Right ventricle myocardium superior (tissue), 1 donor: ENCODE data around the gene CEP295NL. TPM values are rescaled to one million over a fixed set of nuclear protein-coding genes. Genes with fewer than 3 reads are reported as not detected.
"Not testable (repeated sequence)": the region's sequence is repeated elsewhere in the genome, so short reads cannot be mapped to it uniquely, and the experiment has no call there.

Source experiments
- ATAC-seq: fragments of 200-7000 bp; cut with Tn5 transposase; one replicate; pipeline ENCODE4 v1.9.1; 2020; ENCODE audit warnings: mild to moderate bottlenecking; ENCODE audit not compliant: poor library complexity
- DNase-seq: peaks from one replicate; pipeline ENCODE4 v3.0.0-alpha.2; 2020
- intact Hi-C: fragments of 100-400 bp; cut with DNase I; formaldehyde crosslinking; loops from one replicate; pipeline ENCODE4 v1.11.2; 2022
- total RNA-seq: library from RNA; stranded (reverse); fragmentation: NEBNext Ultra II Directional; extraction: Animal tissue kit (Norgen Biotek cat#: 25700); gene quantifications from one replicate; pipeline ENCODE4 v1.2.1, GENCODE V29; 2021
- donor health status: DM: no; HTN: yes; CAD: no; lungs with severe emphysema.

The CEP295NL gene
- total RNA-seq, 1 donor from 2014 or later, result 0.70 TPM

DNA sequence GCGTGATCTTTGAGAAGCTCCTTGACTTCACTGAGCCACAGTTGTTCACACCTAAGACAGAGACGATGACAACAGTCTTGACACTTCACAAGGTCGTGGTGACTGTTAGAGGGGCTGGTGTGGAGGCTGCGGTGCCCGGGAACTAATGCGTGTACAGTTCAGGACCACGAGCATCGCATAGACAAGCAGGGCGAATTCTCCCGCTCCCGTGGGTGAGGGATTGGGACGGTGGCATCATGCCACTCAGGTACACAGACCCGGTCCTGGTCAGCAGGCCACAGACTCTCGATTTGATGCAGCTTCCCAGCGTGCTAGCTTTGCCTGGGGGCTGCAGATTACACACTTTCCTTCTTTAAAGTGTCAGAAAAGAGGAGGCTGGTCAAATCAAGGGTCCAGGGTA, 24.7 kb downstream of the CEP295NL start:
- ATAC-seq, result no peak
- intact Hi-C loops, result no loop called here

DNA sequence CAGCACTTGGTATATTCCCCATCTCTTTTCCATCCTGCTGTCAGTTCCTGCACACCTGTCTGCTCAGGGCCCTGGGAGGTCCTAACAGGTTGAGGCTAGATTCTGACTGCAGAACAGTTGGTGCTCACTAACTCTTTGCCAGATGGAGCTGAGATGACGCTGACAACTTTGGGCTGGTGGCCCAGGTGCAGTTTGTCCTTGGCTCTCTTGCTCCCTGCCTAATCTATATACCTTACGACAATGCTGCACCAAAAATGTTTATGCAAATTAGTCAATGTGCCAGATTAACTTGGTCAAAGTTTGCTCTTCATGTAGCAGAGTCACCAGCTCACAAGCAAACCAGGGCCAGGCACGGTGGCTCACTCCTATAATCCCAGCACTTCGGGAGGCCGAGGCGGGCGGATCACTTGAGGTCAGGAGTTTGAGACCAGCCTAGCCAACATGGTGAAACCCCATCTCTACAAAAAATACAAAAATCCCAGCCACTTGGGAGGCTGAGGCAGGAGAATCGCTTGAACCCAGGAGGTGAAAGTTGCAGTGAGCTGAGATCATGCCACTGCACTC, 26.0 kb downstream of the CEP295NL start:
- DNase-seq (peak; percentile 63), ATAC-seq (peak; percentile 54)
- intact Hi-C loops, result not testable (repeated sequence)

More for the DNA sequence above, 24.7 kb downstream of the CEP295NL start:
- no peak for DNase-seq

DNA sequence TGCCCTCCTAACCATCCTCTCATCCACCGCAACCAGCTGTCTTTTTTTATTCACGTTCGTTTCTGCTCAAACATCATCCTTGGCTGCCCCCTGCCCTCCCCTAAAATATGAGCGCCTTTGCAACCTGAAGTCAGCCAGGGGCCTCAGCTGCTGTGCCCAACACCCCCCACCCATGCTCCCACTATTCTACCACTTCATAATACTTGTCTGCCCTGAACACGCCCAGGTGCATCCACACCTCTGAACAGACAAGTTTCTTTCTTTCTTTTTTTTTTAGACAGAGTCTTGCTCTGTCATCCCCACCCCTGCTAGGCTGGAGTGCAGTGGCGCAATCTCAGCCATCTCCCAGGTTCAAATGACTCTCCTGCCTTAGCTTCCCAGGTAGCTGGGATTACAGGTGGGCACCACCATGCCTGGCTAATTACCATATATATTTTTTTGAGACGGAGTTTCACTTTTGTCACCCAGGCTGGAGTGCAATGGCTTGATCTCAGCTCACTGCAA, 26.9 kb downstream of the CEP295NL start:
- intact Hi-C loops, result no loop called here
- ATAC-seq (no peak), DNase-seq (no peak)

DNA sequence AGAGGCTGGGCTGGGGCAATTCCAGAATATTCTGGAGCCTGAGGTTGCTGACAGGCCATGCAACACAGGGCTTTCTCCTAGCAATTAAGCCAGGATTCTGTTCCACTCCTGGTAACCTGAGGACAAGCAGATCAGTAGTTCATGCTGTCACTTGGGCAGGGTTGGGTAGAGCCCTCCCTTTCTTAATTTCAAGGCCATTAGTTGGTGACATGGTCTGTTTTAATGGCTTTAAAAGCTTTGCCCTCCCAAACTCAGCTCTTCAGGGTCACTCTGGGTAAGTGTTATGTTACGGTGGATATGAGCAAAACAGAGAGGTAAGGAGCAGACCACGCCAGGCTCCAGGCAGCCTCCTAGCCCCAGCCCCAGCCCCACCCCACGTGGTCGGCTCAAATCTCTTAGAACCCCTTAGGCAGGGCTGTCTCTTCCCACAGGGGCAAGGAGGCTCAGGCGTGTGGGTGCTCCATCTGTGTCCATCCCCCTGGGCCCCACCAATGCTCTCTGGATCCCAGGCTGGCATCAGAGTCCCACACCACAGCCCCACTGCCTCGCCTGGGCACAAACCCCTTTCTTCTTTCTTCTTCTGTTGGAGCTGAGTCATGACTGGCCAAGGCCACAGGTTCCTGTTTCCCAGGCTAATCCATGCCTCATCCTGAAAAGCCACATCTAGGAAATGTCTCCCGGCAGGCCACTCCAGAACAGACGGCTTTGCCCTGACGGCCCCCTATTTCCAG, 27.5 kb downstream of the CEP295NL start:
- no peak for DNase-seq
- ATAC-seq, result peak; percentile 1
- intact Hi-C loops, result no loop called here

DNA sequence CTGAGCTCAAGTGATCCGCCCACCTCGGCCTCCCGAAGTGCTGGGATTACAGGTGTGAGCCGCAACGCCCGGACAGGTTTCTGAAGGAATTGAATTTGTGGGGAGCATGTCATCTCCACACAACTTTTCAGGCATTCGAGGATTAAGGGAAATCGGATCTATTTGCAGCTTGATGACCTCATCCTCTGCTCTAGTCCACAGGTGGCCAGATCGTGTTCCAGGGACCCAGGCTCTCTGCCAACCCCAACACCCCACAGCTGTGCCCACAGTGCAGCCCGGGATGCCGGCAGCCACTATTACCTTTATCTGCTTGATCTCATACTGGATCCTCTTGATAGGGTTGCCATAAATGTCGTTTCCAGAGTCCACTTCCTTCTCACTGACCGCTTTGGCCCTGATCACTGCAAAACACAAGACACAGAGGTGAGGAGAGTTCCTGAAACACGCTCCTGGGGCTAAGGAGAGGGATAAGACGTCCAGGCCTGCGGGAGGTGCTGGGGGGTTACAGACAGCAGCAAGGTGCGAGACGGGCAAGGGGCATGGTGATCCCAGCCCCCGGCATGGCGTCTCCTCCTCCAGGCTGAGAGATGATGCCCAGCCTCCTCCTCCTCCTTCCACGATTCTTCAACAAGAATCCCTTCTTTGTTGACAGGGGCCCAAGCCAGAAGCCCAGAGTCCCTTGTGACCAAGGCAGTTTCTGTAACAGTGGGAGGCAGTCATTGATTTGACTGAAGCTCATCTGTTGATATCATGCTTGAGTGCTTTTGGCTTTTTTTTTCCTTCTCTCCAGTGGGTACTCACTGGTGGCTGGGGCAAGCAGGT, 29.3 kb downstream of the CEP295NL start:
- DNase-seq, result peak; percentile 71
- ATAC-seq, result peak; percentile 48
- intact Hi-C loops, result no loop called here

DNA sequence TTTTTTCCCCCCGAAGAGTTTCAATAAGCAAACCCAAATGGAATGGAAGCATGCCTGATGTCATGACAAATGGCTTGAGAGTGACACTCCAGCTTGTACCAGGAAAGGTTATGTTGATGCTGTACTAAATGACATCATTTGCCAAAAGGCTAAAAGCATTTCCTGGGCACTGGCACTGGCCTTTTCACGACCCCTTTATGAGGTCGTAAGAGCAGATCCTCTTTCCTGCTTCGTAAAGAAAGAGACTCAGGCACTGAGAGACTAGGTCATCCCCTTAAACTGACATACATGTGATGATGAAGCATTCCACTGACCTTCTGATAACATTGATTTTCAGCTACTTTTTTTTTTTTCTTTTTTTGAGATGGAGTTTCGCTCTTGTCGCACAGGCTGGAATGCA, 30.5 kb downstream of the CEP295NL start:
- no peak for ATAC-seq

DNA sequence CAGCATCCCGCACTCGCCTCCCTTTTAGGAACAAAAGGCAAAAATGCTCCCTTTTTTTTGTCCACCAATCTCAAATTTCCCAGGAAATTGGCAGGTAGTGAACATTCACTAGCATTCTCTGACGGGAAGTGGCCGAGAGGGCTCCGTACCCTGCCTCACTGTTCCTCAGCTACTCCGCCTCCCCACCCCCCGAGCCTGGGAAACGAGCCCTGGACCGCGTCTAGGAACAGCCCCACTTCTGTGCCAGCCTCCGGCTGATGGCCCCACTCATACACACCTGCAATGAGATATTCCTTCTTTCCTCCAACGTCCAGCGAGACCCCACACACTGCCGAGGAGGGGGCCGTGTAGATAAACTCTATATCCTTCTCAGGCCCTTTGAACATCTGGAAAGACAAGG, 32.4 kb downstream of the CEP295NL start:
- ATAC-seq, result no peak
- intact Hi-C loops, result no loop called here
- no peak for DNase-seq

More for the DNA sequence above, 30.5 kb downstream of the CEP295NL start:
- no peak for DNase-seq
- intact Hi-C loops, result no loop called here

DNA sequence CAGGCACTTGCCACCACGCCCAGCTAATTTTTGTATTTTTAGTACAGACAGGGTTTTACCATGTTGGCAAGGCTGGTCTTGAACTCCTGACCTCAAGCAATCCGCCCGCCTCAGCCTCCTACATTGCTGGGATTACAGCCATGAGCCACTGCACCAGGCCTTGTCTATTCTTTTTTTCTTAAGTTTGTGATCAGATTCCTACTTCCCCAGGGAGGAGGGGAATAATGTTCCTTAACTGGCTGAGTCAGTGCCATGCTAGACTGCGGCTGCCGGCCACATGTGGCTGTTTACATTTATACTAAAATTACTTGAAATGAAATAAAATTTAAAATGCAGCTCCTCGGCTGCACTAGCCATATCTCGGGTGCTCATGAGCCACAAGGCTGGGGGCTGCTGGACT, 34.6 kb downstream of the CEP295NL start:
- DNase-seq, result no peak
- intact Hi-C loops, result no loop called here

DNA sequence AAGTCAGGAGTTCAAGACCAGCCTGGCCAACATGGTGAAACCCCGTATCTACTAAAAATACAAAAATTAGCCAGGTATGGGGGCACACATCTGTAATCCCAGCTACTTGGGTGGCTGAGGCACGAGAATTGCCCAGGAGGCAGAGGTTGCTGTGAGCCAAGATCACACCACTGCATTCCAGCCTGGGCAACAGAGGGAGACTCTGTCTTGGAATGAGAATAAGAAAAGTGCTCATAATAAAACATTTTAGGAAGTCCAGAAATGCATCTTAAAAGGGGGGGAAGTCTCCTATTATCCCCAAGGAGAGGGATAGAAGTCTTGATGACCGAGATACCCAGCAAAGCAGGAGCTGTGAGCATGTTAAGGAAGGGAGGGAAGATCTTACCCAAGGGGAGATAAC, 36.0 kb downstream of the CEP295NL start:
- ATAC-seq, DNase-seq, intact Hi-C loops: not testable (repeated sequence)

More for the DNA sequence above, 34.6 kb downstream of the CEP295NL start:
- no peak for ATAC-seq

DNA sequence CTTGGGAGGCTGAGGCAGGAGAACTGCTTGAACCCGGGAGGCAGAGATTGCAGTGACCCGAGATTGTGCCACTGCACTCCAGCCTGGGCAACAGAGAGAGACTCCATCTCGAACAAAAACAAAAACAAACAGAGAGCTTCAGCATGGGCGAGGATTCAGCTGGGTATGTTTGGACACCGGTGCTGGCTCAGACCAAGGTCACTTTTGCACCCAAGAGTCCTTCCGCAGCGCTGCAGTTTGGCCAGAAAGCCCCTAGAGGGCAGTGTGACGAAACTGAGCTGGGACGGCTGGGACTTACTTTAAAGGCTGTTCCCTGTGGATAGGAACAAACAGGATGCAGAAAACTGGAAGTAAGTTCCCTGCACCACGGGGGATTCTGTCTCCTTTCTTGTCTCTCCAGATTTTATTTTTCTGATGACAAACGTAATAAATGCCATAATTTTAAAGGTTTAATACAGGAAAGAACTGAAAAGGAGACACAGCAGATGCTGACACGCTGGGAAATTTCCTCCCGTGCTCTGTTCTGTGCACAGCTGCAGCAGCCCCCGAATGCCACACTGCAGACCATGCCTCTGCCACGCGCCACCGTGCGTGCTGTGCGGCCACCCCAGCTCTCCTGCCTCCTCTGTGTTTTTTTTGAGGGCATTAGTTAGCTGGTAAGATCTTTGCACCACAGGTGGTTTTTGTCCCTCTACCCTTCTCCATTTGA, 37.2 kb downstream of the CEP295NL start:
- ATAC-seq (peak; percentile 88), DNase-seq (peak; percentile 88)
- intact Hi-C loops, result loop anchor here (1.0 kb wide), 1 partner anchor 105 kb away; no protein-coding TSS in a partner anchor

DNA sequence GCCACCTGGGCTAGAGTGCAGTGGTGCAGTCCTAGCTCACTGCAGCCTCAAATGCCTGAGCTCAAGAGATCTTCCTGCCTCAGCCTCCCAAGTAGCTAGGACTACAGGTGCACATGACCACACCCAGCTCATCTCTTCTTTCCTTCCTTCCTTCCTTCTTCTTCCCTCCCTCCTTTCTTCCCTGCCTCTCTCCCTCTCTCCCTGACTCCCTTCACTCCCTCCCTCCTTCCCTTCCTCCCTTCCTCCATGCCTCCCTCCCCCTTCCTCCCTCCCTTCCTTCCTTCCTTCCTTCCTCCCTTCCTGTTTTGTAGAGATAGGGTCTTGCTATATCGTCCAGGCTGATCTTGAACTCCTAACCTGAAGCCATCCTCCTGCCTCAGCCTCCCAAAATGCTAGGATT, 38.9 kb downstream of the CEP295NL start:
- DNase-seq, result no peak
- intact Hi-C loops, result no loop called here
- no peak for ATAC-seq

DNA sequence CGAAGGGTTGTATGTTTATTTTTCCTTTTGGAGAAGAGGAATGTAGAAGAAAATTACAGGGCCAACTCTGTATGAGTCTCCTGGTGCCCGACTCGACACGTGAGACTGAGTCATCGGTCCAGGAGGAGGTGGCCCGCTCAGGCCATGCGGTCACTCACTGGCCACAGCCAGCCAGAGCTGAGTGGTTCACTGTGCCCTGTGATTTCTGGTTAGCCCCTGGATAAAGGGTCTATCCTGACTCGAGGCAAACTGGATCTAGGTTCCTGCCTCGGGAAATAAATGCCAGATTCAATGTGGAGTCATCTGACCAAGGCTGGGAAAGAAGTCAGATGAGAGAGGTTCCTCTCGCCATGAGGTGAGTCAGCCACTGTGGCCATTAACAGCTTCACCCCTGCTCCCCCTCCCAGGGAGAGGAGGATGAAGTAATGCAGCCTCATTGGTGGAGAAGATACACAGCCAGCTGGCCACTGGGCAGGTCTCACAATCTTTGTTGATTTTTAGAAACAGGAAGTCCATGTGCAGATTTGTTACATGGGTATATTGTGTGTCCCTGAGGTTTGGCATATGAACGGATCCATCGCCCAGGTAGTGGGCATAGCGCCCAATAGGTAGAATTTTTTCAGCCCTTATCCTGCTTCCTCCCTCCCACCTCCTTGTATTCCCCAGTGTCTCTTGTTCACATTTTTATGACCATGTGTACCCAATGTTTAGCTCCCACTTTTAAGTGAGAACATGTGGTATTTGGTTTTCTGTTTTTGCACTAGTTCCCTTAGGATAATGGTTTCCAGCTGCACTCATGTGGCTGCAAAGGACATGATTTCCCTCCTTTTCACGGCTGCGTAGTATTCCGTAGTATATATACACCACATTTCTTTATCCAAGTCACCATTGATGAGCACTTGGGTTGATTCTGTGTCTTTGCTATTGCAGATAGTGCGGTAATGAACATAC, 40.7 kb downstream of the CEP295NL start:
- ATAC-seq (peak; percentile 84), DNase-seq (peak; percentile 82)
- intact Hi-C loops, result no loop called here

DNA sequence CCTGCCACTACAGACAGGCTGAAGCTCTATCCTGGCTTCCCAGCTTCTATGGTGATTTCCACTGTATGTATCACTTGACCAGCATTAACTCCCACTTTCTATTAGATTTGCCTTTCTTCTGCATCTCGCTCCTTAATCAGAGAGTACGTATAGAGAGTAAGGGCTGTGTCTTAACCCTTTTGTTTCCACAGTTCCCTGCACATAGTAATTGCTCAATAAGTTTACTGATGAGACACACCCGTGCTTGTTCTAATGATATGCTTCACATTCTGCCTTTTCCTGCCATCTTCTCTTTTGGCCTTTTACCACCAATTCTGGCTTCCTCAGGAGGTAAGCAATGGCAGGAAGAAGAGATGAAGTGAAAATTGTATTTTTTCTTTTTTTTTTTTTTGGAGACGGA, 41.8 kb downstream of the CEP295NL start:
- ATAC-seq (no peak), DNase-seq (no peak)
- intact Hi-C loops, result no loop called here

DNA sequence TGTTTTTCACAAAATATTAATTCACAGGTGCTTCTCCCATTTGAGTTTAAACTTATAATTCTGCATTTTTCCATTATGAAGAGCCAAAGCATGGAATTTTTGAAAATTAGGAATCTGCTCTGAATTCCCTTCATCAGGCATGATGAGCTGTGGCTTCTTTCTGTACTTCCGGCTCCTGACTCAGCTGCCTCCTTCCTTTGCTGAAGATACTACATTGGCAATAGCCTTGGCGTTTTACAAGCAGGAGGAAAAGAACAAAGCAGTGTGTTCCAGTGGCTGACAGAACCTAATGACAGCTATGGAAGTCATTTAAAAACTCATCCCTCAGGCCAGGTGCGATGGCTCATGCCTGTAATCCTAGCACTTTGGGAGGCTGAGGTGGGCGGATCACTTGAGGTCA, 44.0 kb downstream of the CEP295NL start:
- intact Hi-C loops, result no loop called here
- ATAC-seq (no peak), DNase-seq (no peak)

DNA sequence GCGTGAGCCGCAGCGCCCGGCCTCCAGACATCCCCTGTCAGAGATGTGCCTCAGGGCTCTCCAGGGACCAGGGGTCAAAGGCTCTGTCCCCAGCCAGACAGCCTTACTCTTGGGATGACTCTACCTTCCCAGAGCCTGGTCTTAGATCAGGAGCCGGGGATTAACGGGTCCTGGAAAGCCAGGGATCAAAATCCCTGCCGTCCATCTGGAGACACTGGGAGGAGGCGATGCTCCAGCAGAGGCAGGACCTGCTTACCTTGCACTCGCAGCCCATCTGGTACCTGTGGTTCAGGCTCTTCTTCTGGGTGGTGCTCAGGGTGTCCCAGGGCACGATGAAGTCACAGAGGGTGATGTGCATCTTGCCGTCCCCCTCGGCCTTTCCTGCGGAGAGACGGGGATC, 45.7 kb downstream of the CEP295NL start:
- intact Hi-C loops, result no loop called here
- no peak for ATAC-seq
- no peak for DNase-seq

DNA sequence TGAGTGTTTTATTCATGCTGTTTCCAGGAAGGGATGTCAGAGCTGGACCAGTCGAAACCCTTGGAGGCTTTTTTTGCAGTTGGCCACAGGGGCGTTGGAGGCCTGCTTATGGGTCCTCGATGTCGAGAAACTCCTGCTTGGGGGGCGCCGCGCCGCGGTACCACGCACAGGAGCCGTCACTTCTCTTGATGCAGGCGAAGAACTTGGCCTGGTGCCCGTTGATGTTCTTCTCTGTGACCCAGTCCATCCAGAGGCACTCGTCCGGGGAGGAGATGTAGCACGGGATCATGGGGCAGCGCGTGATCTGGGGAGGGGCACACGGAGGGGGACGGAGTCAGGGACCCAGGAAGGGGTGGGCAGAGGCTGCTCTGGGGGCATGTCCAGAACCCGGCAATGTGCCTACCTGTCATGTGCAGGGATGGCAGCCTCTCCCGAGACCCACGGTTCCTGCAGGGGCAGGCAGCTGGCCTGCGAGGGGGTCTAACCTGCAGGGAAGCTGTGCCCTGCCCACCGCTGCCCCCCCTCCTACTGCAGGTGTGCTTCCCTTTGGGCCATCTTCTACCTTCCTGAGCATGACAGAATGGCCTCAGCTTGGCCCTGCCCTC, 47.3 kb downstream of the CEP295NL start:
- no peak for ATAC-seq

DNA sequence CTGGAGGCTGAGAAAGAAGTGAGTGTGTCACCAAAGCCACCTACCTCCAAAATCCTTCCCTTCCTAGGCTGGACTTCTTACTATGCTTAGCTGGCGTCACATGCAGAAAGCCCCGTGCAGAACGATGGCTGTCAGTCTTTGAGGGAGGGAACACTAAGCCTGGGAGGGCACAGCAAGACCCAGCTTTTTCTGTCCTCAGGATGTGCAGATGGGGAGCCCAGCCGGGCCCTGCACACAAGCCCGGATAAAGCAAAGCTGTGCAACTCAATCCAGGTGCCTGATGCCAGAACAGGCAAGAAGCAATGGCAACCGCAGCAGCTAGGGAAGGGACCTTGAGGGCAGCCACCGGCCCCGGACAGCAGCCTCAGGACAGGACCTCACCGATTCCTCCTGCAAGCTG, 48.5 kb downstream of the CEP295NL start:
- DNase-seq (no peak), ATAC-seq (no peak)
- intact Hi-C loops, result no loop called here

More for the DNA sequence above, 47.3 kb downstream of the CEP295NL start:
- no peak for DNase-seq
- intact Hi-C loops, result no loop called here
